ENCODE results near the gene MED12L. TPM values are rescaled to one million over a fixed set of nuclear protein-coding genes. Genes with fewer than 3 reads are reported as not detected.

Gene MED12L
- total RNA-seq, 1 donor from 2014 or later: 0.48 TPM

DNA sequence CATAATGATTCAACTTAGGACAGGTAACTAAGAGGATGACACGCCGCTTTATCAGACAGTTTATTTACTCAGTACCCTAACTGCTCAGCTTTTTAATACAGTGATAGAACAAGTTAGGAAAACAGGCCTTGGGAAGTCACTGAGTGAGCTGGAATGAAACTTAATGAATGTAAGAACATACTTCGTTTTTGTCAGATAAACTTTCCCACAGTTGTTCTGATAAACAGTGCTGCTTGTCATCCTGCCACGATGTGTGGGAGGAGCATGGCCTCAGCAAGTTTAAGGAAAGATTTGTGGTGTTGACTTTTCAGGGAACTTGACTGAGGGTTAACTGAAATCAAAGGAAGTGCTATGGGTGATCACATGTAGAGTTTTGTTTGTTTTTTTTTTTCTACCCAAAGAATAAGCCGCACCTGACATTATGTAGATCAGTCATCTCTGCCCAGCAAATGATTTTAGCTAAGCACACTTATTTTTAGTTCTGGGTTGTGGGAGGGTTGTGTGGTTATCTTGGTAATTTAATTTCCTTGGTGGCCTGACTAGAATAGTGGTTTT, 198.5 kb downstream of the MED12L start:
- no peak for DNase-seq (ENCODE audit: low spot score)

DNA sequence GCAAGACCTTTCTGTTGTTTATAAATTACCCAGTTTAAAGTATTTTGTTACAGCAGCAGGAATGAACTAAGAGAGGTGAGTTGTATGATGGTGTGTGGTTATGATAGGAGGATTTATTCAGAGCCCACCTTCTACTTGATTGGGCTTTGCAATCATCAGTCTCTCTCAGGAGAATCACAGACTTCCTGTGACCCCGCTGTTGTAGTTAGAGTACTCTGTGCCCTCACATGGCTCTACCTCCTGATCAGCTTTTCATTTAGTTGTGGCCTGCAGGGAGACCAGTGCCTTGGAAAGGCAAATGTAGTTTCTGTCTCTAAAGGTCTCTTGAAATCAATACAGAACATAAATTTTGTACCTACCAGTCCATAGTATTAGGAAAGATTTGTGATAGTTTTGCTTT, 200.5 kb downstream of the MED12L start:
- no peak for DNase-seq (ENCODE audit: low spot score)

GRCh38 chr3:151289445-151289844, 204.0 kb downstream of the MED12L start:
- no peak for DNase-seq (ENCODE audit: low spot score)

GRCh38 chr3:151290673-151291072, 205.2 kb downstream of the MED12L start:
- no peak for DNase-seq (ENCODE audit: low spot score)

DNA sequence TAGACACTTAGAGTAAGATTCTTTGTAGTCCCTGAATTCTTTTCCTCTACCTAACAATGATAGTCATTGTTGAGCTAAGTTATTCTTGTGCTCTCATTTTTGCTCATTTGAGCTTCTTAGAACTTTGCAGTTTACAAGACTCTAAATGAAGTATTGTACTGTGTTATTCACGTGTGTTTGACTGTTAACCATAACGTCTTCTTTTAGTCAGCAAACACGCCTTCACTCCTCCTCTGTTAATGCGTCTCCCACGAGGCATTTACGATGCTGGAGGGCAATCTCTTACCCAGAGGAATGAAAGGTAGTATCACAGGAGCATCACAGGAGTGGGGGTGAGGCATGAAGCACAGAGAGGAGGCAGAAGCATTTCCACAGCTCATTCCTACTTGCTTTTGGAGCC, 207.7 kb downstream of the MED12L start:
- no peak for DNase-seq (ENCODE audit: low spot score)

DNA sequence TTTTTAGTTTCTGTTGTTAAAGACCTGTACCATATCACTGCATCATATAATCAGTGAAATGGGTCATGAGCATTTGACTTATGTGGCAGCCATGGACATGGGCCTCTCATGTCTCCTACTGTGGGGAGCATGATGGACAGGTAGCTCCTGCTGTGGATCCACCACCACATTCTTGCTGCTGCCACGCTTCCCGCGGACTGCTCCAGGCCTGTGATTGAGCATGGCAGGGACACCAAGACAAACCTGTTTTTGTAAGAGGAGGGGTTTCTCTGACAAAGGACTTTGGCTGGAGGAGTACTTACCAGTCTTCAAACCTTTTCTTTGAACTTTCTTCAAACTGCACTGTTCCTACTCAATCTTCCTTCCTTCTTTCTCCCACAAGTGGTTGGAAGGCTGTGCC, 210.8 kb downstream of the MED12L start:
- DNase-seq (ENCODE audit: low spot score): no peak

DNA sequence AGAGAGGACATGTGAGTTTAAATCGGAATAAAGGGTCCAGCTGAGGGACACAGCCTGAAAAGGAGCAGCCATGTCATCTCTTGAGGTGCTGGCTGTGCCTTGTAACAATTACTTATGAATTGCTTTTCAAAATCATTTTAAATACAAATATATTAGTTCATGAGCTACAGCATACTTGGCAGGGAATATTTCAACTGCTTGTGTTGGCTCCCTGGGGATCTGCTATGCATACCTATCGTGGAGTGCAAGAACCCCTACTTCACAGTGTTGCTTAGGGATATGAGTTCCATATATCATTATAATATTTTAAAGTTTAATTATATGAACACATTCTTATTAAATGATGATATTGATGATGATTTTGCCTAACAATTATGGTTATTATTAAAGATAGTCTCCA, 212.0 kb downstream of the MED12L start:
- no peak for DNase-seq (ENCODE audit: low spot score)

- DNase-seq (ENCODE audit: low spot score): no peak
Measured at GRCh38 chr3:151299006-151299405, 213.5 kb downstream of the MED12L start.

DNA sequence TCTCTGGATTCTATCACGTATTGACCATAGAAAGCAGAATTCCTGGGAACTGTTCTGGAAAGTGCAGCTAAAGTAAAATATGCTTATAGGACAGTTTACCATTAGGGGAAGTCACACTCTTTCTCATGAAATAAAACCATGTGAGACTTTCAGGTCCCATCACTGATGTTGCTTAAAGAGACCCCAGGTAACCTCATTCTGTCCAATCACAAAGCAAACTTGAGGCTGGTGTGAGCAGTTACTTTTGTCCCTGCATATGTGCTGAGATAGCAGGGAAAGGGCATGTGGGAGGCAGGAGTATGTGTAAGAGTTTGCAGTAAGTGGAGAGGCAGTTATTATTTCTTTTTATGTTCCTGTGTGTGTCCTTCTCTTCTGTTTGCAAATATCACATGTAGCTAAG, 215.1 kb downstream of the MED12L start:
- DNase-seq (ENCODE audit: low spot score): no peak

DNA sequence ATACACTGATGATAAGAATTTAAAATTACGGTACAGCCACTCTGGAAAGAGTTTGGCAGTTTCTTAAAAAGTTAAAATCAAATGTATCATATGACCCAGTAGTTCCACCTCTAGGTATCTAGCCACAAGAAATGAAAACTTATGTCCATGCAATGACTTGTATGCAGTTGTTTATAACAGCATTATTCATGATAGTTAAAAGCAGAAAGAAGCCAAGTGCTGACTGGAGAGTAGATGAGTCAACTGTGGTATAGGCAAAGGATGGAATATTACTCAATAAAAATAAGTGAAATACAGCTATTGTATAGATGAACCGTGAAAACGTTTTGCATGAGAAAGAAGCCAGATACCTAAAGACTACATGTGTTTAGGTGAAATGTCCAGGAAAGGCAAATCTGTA, 216.3 kb downstream of the MED12L start:
- no peak for DNase-seq (ENCODE audit: low spot score)

GRCh38 chr3:151303751-151304150, 218.3 kb downstream of the MED12L start:
- DNase-seq (ENCODE audit: low spot score): no peak

DNA sequence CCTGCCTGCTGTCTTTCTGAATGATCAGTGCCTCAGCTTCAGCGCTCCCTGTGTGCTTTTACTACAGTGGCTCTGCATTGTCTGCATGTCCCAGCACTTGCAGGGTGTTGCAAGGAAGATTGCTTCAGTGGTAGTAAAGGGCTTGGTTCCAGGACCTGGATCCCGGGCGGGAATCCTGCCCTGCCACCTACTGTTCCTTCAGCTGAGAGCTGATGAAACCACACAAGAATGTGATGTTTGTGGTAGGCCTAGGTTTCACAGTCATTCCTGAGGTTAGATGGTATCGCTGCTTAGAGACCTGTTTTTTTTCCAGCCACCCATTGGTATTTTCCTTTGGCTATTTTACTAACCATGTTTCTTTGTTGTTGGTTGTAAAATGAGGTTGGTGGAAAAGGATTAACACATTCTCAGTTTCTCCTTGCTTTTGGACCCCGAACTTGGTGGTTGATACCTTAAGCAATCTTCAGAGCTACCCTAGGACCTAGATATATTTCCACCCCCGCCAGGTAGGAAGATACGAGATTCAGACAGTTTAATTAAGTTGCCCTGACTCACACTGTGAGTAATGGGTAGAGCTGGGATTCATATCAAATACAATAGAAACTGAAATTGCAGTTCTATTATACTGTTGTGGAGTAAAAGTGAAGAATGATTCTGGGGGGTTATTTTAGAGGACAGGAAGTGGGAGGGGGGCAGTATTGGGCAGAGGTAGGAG, 219.8 kb downstream of the MED12L start:
- DNase-seq (ENCODE audit: low spot score): no peak

DNA sequence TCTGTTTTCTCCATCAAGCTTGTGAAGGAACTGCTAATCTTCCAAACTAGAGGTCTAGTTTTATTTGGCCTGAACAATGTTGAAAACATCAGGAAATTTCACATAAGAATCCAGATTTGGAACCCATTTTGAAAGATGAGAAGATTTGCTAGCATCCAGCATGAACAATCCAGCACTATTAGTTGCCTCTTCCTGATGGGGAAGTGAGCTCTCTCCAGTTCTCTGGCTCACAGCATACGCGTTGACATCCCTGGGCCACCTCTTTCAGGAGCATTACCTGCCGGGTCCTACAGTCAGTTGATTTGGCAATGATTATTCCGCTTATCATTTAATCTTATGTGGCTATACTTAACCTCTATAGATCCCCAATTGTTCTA, 220.3 kb downstream of the MED12L start:
- no peak for DNase-seq (ENCODE audit: low spot score)

DNA sequence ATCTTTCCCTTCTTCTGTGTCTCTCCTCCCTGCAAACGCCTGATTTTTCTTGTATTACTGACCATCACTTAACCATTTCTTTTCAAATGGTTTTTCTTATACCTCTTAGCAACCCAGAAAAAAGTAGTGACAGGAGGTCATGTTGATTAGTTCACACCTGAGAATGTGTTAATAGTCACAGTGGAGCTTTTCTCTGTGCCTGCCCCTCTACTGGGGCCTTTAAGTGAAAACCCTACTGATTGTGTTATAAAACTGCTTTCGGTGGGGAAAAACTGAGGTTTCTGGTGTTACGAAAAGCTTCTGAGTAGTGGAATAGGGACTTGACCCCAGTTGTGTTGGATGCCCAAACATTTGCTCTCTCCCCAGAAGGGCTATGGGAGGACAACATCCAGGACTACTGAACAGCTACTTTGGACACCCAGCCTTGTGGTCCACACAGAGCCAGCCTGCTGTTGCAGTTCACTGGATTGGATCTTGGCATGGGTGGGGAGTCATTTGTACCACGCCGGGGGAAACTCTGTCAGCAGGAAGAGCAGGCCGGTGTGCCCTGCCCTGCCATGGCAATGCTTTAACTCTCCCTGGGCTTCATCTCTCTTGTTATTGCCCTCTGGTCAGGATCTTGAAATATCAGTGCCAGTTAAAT, 220.8 kb downstream of the MED12L start:
- no peak for DNase-seq (ENCODE audit: low spot score)

DNA sequence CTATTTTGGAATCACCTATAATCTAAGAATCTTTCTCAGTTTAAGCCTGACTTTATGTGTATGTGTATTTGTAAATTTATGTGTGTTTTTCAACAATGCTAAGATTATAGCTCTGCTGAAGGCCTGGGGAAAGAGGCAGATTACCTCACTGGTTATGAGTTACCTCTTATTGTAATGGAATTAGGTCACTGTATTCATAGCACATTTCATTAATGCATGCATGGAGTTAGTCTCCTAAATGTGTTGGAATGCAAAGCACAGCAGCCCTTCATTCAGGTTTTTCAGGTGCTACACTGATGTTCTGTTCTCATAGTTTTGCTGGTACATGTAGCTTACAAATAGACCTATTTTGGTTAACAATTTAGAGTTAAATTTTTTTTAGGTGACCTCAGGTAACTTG, 221.7 kb downstream of the MED12L start:
- DNase-seq (ENCODE audit: low spot score): no peak

- DNase-seq (ENCODE audit: low spot score): no peak
Measured at GRCh38 chr3:151307583-151308488, 222.4 kb downstream of the MED12L start.

DNA sequence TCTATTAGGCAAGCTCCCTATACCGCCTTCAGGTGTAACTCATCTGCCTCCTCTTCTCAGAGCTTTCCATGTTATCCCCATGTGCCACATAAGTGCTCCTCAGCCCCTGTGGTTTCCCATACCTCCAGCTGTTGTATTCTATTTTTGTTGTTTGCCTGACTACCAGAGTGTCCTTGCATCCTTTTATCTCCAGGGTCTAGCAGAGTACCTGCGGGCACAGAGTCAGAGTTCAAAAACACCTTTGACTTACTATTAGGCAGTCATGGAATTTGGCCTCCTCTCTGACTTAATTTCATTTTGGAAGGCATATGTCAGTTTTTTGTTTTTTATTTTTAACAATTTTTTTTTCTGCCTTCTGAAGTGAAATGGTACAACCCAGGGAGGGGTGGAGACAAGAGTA, 224.1 kb downstream of the MED12L start:
- DNase-seq (ENCODE audit: low spot score): no peak

GRCh38 chr3:151312972-151313371, 227.5 kb downstream of the MED12L start:
- no peak for DNase-seq (ENCODE audit: low spot score)

DNA sequence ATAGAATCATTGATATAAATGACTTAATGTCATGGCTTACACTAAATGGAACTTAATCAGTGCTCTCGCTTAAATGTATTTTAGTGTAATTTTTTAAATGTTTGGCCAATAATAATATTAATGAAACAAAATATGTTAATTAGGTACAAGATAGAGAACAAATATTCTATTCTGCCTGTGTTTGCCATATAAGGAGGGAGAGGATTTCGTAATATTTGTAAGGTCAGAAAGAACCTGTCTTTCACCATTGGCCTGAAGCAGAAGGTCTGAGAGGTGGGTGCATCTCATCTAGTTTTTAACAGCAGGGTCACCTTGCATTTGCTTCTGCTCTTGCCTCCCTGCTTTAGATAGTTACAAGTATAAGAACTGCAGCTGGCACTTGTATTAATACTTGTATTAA, 228.7 kb downstream of the MED12L start:
- DNase-seq (ENCODE audit: low spot score): no peak

- DNase-seq (ENCODE audit: low spot score): no peak
Measured at GRCh38 chr3:151314593-151314992, 229.1 kb downstream of the MED12L start.

GRCh38 chr3:151315136-151315535, 229.7 kb downstream of the MED12L start:
- DNase-seq (ENCODE audit: low spot score): no peak

GRCh38 chr3:151315846-151316245, 230.4 kb downstream of the MED12L start:
- DNase-seq (ENCODE audit: low spot score): no peak
